ENCODE measurements around the gene GMIP.

Gene GMIP

DNA sequence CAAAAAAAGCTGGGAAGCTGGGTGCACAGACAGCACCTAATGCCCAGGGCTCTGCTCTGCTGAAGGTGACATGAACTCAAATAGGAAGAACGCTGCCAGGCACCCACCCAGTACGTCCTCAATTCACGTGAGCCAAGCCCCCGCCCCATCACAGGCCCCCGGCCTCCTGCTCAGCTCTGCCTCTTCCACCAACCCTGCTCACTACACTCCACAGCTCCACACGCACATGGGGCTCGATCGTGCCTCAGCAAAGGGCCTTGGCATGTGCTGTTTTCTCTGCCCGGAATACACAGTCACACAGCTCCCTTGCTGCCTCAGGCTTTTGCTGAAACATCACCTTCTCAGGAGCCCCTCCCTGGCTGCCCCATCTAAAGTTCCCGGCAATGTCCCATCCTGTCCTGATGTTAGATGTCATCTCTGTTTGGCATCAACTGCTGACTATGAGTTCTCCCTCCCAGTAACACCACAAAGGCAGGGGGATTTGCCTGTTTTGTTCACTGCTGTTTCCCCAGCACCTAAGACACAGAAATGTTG, 17.8 kb upstream of the GMIP start:
- no peak for DNase-seq (ENCODE audit: low read depth)
- H3K4me3 ChIP-seq (ENCODE audit: low read depth, low read length), result no peak overlapping the region

DNA sequence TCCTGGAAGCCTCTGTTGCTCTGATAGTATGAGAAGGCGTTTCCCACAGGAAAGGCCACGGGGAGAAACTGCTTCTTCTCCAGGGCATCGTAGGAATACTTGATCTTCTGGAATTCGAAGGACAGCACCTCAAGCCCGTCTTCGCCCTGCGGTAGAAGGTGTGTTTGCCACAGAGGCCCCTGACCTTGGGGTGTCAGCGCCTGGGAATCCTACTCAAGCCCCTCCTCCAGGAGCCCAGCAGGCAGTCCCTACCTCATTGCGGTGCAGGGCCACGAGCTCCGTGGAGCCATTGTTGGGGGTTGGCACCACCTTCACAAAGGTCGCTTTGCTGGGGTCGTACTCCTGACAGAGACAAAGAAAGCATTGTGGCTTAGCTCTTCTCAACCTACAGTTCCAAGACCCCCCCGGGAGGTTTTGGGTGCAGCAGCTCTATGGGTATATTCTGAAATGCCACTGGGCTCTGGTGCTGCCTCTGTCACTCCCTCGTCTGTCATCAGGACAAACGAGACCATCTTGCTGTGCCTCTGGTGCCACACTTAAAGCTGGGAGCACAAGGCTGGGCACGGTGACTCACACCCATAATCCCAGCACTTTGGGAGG, 16.3 kb upstream of the GMIP start:
- no peak overlapping the region for H3K4me3 ChIP-seq (ENCODE audit: low read depth, low read length)
- DNase-seq (ENCODE audit: low read depth), result no peak

DNA sequence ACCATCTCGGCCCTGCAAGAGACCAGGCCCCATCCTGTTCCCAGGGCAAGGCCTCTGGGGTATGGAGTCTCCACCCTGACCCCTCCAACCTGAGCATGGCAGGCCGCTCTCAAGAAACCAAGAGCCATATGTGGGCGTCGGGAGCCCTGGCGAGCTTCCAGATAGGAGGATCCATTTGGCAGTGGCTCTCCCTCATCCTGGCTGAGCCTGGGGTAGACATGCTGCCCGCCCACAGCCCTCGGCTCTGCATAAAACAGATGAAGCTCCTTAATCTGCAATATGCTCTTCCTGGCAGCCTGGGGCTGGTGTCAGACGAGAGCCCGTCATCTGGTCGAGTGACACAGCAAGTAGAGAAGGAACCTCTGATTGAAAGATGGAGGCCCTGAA, 13.9 kb upstream of the GMIP start:
- no peak overlapping the region for H3K4me3 ChIP-seq (ENCODE audit: low read depth, low read length)
- DNase-seq (ENCODE audit: low read depth), result no peak

DNA sequence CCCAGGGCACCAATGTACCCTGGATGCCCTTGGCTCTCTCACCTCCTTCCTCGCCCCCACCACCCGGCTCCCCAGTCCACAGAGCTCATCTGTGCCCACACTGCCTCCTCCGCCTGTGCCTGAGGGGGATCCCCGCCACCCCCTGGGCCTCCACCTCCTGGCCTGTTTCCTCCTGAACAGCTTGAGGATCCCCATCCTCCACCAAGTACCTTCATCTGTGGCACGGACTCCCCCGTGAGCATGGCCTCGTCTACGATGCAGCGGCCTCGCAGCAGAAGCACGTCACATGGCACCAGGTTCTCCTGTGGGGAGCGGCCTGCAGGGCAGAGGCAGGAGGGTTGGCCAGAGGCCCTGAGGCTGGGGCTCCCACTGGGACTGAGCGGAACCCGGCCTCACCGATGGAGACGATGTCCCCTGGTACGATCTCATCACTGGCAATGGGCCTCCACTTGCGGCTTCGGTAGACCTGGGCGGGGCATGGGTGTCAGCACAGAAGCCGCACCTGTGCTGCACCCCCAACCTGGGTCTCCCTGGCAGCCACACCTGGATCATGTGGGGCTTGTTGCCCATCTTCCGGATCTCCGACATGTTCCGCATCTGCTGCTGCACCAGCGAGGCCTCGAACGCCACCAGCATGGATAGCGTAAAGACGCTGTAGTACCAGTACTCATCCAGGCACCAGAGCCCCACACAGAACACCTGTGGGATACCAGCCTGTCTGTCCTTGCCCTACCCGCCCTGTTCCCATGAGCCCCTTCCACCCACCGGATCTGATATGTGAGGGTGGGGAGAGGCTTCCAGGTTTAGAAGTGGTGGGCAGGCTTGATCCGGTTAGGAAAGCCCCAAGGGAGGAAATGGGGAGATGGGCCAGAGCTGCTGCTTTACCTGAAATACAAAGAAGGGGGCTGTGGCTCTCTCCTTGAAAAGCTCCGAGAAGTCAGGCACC, 13.3 kb upstream of the GMIP start:
- H3K4me3 ChIP-seq (ENCODE audit: low read depth, low read length), result no peak overlapping the region
- no peak for DNase-seq (ENCODE audit: low read depth)

DNA sequence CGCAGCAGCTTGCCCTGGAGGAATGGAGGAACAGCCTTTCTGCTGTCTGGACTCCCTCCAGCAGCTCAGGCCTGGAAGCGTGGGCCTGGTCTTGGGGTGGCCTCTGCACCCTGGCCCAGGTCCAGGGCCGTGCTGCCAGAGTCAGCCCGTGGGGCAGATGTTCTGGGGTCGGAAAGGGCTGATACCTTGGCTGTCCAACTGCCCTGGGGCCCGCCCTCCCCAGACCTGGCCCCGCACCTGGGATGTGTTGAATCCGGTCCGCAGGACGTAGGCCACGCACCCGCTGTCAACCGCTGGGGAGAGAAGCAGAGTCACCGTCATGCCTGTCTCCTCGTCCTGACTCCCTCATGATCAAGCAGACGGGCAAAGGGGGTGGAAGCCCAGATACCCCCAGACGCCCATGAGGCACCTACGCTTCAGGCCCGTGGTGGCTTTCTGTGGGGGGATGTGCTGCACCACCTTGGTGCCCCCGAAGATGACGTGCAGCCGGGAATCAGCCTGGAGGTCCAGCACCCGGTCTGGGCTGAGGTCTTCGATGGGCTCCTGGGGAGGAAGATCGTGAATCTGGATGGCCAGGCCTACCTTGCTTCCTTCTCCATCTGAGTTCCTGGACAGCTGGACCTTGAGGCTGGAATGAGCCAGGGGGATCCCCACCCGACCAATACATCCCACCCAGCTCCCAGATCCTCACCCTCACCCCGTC, 12.3 kb upstream of the GMIP start:
- H3K4me3 ChIP-seq (ENCODE audit: low read depth, low read length), result no peak overlapping the region
- no peak for DNase-seq (ENCODE audit: low read depth)

DNA sequence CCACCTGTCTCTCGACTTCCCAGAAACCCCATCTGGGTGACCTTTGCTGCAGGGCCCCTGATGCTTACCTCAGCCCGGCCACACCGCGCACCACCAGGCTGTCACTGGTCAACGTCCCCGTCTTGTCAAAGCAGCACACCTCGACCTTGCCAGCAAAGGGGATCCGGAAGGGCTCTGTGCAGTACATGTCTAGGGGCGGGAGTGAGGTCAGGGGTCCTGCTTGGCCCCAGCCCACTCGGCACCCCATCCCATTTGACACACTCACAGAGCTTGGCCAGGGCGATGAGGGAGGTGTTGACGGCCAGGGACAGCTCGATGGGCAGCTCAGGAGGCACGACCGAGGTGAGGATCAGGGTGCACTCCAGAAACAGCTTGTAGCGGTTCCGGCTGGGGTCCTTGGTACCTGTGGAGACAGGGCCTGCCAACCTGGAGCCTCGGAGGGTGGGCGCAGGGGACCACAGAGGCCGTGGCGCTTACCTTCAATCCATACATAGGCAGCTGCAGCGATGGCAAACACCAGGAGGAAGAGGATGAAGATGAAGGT, 11.7 kb upstream of the GMIP start:
- no peak for DNase-seq (ENCODE audit: low read depth)
- no peak overlapping the region for H3K4me3 ChIP-seq (ENCODE audit: low read depth, low read length)

DNA sequence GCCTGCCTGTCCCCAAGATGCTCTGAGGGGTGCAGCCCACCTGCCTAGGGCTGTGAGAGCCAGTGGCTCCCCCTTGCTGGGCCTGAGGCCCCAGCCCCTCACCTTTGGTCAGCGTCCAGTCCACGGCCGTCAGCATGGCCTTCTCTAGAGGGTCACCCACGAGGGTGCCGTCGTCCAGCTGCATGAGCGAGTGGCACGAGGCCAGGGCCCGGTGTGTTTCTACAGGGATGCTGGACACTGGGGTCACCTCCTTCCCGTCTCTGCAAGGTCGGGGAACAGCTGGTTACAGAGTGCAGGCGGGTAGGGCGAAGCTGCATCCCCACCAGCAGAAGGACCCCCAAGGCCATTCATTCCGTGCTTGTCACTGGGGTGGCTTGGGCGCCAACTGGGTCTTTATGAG, 11.0 kb upstream of the GMIP start:
- no peak overlapping the region for H3K4me3 ChIP-seq (ENCODE audit: low read depth, low read length)
- no peak for DNase-seq (ENCODE audit: low read depth)

DNA sequence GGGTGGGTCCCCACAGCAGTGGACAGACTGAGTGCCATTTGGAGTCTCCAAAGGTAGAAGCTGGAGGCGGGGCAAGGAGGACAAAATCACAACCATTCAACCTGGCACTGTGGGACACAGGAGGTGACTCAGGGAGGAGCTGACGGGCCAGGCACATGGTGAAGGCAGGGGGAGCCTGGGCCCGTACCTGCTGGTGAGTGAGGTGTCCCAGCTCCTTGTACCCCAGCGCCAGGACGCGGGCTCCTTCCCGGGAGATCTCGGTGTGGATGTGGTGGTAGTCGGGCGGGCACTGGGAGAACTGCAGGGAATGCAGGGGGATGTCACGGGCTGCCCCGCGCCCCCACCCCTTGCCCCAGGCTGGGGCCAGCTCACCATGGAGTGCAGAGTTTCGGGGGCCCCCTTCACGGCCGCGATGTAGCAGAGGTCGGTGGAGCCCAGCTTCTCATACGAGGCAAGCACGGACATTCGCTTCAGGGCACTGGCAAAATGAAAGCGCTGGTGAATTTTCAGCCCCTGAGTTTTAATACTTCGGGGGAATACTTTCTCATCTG, 10.2 kb upstream of the GMIP start:
- no peak for DNase-seq (ENCODE audit: low read depth)
- no peak overlapping the region for H3K4me3 ChIP-seq (ENCODE audit: low read depth, low read length)

DNA sequence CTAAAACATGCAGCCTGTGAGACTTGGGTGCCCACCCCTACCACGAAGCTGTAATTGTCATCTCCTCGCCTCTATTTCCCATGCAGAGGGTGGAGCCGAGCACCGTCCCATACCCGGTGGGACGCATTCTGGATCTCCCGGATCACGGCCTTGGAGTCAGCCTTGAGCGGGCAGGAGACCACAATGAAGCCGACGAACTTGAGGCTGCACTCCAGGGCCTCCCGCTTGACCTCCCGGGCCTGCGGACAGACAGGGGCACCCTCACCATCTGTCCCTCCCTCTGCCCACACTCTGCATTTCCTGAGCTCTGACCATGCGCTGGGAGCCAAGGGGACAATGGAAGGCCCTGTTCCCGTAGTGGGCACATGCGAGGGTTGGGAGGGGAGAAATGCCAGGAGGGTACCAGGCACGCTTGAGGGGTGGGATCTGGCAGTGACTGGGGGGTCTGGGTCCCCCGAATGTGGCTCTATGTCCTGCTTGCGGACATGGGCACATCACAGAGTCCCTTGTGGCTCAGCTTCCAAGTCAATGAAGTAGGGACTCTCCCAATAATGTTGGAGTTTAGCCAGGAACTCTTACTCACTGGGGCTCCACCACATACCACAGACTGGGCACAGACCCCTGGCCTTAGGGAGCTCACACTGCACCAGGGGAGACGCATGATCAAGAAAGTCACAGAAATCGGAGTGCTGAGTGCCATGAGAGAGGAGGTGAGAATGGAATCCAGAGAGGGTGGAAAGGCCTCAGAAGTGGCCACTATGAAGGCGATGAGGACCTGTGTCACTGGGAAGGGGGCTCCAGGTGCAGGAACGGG, 9.2 kb upstream of the GMIP start:
- no peak for DNase-seq (ENCODE audit: low read depth)

DNA sequence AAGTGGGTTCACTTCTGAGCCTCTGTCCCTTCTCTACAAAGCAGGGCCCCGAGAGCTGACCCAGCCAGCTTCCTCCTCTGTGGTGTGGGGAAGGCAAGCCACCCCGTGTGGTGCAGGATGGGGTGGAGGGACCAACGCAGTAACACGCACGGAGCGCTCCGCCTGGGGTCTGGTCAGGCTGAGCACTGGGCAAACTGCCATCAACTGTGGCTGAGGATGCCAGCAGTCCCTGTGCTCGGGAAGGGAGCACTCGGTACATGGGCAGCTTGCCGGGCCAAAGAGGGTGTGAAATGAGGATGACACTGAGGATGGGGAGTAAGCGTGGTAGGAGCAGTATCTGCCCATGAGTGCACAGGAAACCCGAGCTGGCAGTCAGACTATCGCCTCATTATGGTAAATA, 7.6 kb upstream of the GMIP start:
- no peak overlapping the region for H3K4me3 ChIP-seq (ENCODE audit: low read depth, low read length)
- no peak for DNase-seq (ENCODE audit: low read depth)

More for the DNA sequence above, 9.2 kb upstream of the GMIP start:
- H3K4me3 ChIP-seq (ENCODE audit: low read depth, low read length), result no peak overlapping the region

DNA sequence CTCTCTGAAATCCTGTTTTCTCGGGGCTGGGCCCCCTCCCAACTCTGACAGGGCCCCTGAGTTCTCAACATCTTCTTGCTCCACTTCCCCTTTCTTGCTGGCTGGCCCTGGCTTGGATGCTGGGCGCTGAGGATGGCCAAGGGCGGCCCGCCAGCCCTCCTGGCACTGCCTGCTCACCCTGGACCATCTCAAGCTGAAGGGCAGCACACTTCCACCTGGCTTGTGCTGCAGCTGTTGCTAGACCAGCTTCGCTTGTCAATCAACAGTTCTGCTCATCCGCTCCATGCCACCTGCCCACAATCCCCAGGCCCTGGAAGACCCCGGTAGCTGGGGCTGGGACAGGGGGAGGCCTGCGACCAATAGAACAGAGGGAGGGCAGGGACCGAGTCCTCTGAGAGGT, 6.9 kb upstream of the GMIP start:
- DNase-seq (ENCODE audit: low read depth), result no peak
- H3K4me3 ChIP-seq (ENCODE audit: low read depth, low read length), result no peak overlapping the region

DNA sequence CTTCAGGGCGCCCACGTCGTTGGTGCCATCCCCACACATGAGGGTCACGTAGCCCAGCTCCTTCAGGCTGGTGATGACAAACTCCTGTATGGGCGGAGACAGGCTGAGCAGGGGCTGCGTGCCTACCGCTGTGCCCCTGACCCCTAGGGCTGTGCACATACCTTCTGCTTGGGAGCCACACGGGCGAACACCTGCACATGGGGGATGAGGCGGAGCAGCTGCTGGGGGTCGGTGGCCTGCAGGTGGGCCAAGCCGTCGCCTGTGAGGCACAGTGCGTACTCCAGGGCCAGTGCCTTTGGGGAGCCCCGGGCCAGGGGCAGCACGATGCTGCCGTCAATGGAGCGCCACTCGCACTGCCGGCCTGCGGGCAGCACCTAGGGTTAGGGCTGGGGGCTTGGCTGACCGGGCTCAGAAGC, 6.1 kb upstream of the GMIP start:
- no peak overlapping the region for H3K4me3 ChIP-seq (ENCODE audit: low read depth, low read length)
- DNase-seq (ENCODE audit: low read depth), result no peak

DNA sequence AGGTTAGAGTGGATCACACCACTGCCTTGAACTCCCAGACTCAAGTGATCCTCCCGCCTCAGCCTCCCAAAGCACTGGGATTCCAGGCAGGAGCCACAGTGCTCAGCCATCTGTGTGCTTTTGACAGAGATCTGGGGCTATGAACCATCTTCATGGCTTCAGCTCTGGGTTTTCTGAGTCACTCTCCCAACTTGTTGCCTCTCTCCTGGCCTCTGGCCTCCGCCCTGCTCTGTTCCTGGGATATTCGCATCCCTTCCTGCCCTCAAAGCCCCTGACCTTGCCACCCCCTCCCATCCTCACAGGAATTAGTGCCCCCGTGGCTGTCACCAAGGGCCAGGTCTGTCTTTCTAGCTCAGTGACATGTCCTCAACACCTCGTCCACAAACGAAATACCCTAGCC, 5.7 kb upstream of the GMIP start:
- DNase-seq (ENCODE audit: low read depth), result no peak
- H3K4me3 ChIP-seq (ENCODE audit: low read depth, low read length), result no peak overlapping the region

DNA sequence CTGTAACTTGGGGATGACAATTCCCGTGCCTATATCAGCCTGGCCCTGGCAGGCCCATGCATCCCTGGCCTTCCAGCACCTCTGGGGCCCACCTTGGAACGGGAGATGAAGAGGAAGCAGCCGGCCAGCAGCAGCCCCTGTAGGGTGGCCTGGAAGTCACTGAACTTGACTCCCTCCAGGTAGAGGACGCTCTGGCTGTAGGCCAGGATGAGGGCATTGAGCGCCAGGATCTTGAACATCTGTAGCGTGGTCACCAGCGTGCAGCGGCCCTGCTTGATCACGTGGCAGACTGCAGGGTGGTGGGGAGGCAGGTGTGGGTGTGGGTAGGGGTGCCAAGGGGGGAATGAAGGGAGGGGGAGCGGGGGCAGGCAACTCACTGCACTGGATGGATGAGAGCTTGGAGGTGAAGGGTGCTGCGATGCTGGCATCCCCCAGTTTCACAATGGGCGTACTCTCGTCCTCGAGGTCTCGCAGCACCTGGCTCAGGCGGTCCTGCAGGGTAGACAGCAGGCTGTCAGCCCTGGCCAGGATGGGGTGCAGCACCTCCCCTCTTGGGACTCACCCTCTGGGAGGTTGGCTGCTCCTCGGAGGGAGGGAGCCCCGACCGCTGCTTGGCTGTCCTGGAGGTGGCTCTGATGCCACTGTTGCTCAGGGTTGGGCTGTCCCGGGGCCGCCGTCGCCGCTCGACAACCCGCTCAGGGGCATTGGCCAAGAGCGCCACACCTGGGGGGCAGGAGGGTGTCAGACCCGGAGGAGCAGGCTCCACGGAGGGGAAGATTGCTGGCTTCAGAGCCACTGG, 3.8 kb upstream of the GMIP start:
- H3K4me3 ChIP-seq (ENCODE audit: low read depth, low read length), result no peak overlapping the region
- no peak for DNase-seq (ENCODE audit: low read depth)

DNA sequence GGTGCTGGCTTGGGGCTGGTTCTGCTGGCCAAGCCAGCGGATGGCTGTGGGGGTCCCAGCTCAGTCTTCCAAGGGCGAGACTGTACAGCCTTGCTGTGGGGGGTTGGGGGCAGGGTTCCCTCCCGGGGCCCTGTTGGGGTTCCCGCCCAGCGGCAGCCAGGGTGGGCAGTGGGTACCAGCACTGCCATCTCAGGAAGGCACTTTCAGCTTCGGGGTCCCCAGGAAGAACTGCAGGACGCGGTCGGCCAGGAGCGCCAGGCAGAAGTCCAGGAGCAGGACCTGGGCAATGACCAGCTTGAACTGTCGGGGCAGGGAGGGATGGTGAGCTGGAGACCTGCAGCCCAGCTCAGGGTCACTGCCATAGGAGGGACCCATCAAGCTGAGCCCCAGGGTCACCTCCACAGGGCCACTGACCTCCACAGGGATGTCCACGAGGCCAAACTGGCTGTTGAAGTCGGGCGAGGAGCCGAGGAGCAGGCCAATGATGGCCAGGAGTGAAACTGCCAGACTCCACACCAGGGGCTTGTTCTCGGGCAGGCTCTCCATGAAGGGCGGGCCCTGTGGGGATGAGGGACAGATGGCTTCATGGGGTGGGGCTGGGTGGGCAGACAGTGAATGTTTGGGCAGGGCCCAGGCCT, 1.9 kb upstream of the GMIP start:
- no peak for DNase-seq (ENCODE audit: low read depth)
- H3K4me3 ChIP-seq (ENCODE audit: low read depth, low read length), result no peak overlapping the region

DNA sequence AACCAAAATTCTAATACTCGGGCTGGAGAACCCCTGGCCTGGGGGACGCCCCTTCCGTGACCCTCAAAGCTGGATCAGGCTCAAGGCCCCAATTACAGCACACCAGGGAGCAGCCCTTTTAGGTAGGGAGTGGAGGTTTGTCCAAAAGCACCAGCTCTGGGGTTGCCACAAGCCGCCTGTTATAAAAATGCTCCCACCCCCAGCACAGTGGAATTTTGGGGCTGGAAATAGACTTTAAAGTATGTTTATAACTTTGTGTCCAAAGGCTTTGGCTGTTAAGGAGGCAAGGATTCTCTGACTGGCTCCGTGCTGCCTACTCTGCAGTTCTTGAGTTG, 564 bp upstream of the GMIP start:
- H3K4me3 ChIP-seq (ENCODE audit: low read depth, low read length), result peak overlapping the region; percentile 92
- no peak for DNase-seq (ENCODE audit: low read depth)

DNA sequence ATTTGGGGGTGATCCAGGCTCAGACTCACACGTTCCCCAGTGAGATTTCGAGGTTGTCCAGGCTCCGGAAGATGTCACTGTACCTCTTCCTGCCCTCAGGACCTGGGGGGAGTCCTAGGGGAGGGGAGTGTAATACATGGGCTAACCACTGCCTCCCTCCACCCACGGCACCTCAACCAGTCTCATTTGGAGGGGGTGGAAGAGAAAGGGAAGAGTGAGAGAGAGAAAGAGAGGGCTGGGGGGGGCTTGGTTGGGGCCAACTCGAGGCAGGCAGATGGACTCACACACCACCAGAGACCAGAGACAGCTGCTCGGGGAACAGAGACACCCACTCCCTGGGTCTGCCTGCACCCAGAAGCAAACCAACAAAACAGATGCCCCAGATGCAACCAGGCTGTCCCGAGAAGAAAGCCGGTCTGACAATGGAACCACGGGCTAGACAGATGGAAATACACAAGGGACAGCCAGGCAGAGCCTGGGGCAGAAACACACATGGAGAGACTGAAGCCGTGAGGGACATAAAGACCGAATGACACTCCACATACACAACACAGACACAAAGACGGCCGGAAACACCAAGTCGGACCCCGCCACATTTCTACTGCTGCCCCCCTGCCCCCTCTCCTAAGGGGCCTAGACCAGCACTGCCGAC, 825 bp downstream of the GMIP start:
- peak overlapping the region; percentile 92 for H3K4me3 ChIP-seq (ENCODE audit: low read depth, low read length)
- DNase-seq (ENCODE audit: low read depth), result no peak
